H54 (cell line): ENCODE results near the gene EZR.

Experiments
- DNase-seq: peaks from one replicate; pipeline ENCODE4 v3.0.0; 2011; ENCODE audit warnings: low spot score, mixed read lengths; ENCODE audit not compliant: insufficient read length
- FAIRE-seq: peaks from 3 replicates; lab custom pipeline; 2011; peaks lifted over from hg19 to GRCh38; lab: Jason Lieb, UNC
- POLR2A ChIP-seq: IDR thresholded peaks from 2 replicates; pipeline ENCODE4 v1.6.1; 2011; ENCODE audit warnings: low read depth, mild to moderate bottlenecking, low read length

EZR gene

GRCh38 chr6:158729906-158730540 lies 89.1 kb downstream of the EZR start:
- DNase-seq (no peak), FAIRE-seq (no peak)
- no peak for TF ChIP-seq POLR2A

GRCh38 chr6:158725704-158726103 lies 93.5 kb downstream of the EZR start:
- TF ChIP-seq POLR2A: no peak
- DNase-seq: no peak
- FAIRE-seq: no peak

GRCh38 chr6:158722176-158722729 lies 96.9 kb downstream of the EZR start:
- no peak for DNase-seq
- no peak for TF ChIP-seq POLR2A
- FAIRE-seq: no peak

- DNase-seq (no peak), FAIRE-seq (no peak)
- TF ChIP-seq POLR2A: no peak
Observed at GRCh38 chr6:158718461-158719046, 100.6 kb downstream of the EZR start.

GRCh38 chr6:158717341-158718330 lies 101.5 kb downstream of the EZR start:
- no peak for DNase-seq
- no peak for FAIRE-seq
- TF ChIP-seq POLR2A: no peak
